ENCODE results near the gene AGBL4. TPM values are rescaled to one million over a fixed set of nuclear protein-coding genes. Genes with fewer than 3 reads are reported as not detected.

Gene AGBL4
- polyA plus RNA-seq, 4 donors, result 0.10 to 0.16 TPM; not detected in 2

DNA sequence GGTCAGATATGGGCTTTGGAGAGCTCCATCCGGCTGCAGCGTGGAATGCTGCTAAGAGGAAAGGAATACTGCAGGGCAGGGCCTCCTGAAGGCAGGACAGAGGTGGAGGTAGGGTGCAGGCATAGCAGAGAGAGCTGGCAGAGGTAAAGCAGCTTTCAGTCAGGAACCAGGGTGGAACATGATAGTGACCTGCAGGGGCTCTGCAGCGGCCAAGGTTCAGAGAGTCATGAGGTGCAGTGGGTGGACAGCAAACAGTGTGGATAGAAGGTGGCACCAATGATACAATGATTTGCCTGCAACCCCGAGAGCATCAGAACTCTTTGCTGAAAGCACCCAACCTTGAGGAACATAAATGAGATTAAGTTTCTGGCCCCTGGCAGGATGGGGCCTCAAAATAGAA, 1366.3 kb downstream of the AGBL4 start:
- no peaks in the 10 kb centered on the region for H3K9me3 ChIP-seq (ENCODE audit: control insufficient read depth in 2 of 2, insufficient read depth in 1 of 2, low read depth in 1 of 2, low read length in 1 of 2)
- H3K4me3 ChIP-seq (ENCODE audit: low read depth in 1 of 3, low read length in 3 of 3), result no peak overlapping the region
- peaks cover 0 to 2% (median 0%) of the 10 kb centered on the region in 3 donors for H3K27me3 ChIP-seq (ENCODE audit: control insufficient read depth in 3 of 3, insufficient read depth in 3 of 3, low read length in 3 of 3)
- H3K36me3 ChIP-seq (ENCODE audit: control insufficient read depth in 3 of 3, insufficient read depth in 2 of 3, low read depth in 1 of 3, low read length in 3 of 3), result no peaks in the 10 kb centered on the region
- FAIRE-seq (no peak), DNase-seq (no peak)
- no peaks in the 10 kb centered on the region for H3K4me1 ChIP-seq (ENCODE audit: control insufficient read depth in 3 of 3, insufficient read depth in 2 of 3, low read depth in 1 of 3, low read length in 2 of 3)
- no peak overlapping the region for H3K27ac ChIP-seq (ENCODE audit: low read depth in 1 of 3, low read length in 2 of 3)
- 75 to 84% (median 83%) methylated on average over 4 of the region's 4 CpGs for WGBS, 3 donors

- H3K27me3 ChIP-seq (ENCODE audit: control insufficient read depth in 3 of 3, insufficient read depth in 3 of 3, low read length in 3 of 3), result no peaks in the 10 kb centered on the region
- H3K36me3 ChIP-seq (ENCODE audit: control insufficient read depth in 3 of 3, insufficient read depth in 2 of 3, low read depth in 1 of 3, low read length in 3 of 3), result no peaks in the 10 kb centered on the region
- 82 to 85% (median 84%) methylated on average over 8 of the region's 8 CpGs for WGBS, 3 donors
- H3K9me3 ChIP-seq (ENCODE audit: control insufficient read depth in 2 of 2, insufficient read depth in 1 of 2, low read depth in 1 of 2, low read length in 1 of 2), result no peaks in the 10 kb centered on the region
- H3K4me1 ChIP-seq (ENCODE audit: control insufficient read depth in 3 of 3, insufficient read depth in 2 of 3, low read depth in 1 of 3, low read length in 2 of 3), result no peaks in the 10 kb centered on the region
- DNase-seq, result no peak
- no peak overlapping the region for H3K4me3 ChIP-seq (ENCODE audit: low read depth in 1 of 3, low read length in 3 of 3)
- no peak for FAIRE-seq
- H3K27ac ChIP-seq (ENCODE audit: low read depth in 1 of 3, low read length in 2 of 3), result no peak overlapping the region
Observed at GRCh38 chr1:48654606-48655210, 1369.0 kb downstream of the AGBL4 start.

DNA sequence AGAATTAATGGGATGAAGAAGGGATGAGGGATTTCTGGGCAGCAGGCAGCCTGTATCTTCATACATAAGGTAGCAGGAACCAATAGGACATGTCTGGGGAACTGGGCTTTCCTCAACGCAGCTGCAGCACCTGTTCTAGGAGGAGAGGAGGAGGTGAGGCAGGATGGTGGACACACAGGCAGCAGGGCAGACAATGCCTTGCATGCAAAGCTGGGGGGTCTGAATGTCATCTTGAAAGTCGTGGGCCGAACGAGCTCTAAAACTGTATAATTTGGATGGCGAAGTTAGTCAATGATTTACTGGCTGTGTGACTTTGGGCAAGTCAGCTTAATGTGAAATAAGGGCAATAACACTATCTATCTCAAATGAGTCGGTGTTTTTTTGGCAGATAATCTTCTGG, 1371.4 kb downstream of the AGBL4 start:
- FAIRE-seq, result no peak
- WGBS, 3 donors, result 40 to 75% (median 48%) methylated on average over 6 of the region's 6 CpGs
- no peaks in the 10 kb centered on the region for H3K36me3 ChIP-seq (ENCODE audit: control insufficient read depth in 3 of 3, insufficient read depth in 2 of 3, low read depth in 1 of 3, low read length in 3 of 3)

GRCh38 chr1:48649880-48650279, 1373.9 kb downstream of the AGBL4 start:
- peak; percentile 8 to 36 for DNase-seq
- H3K4me3 ChIP-seq (ENCODE audit: low read depth in 1 of 3, low read length in 3 of 3), result no peak overlapping the region
- no peaks in the 10 kb centered on the region for H3K9me3 ChIP-seq (ENCODE audit: control insufficient read depth in 2 of 2, insufficient read depth in 1 of 2, low read depth in 1 of 2, low read length in 1 of 2)
- no peak for FAIRE-seq
- no peaks in the 10 kb centered on the region for H3K36me3 ChIP-seq (ENCODE audit: control insufficient read depth in 3 of 3, insufficient read depth in 2 of 3, low read depth in 1 of 3, low read length in 3 of 3)
- H3K4me1 ChIP-seq (ENCODE audit: control insufficient read depth in 3 of 3, insufficient read depth in 2 of 3, low read depth in 1 of 3, low read length in 2 of 3), result no peaks in the 10 kb centered on the region
- WGBS, 3 donors, result 69 to 86% (median 78%) methylated on average over 3 of the region's 3 CpGs
- no peaks in the 10 kb centered on the region for H3K27me3 ChIP-seq (ENCODE audit: control insufficient read depth in 3 of 3, insufficient read depth in 3 of 3, low read length in 3 of 3)
- H3K27ac ChIP-seq (ENCODE audit: low read depth in 1 of 3, low read length in 2 of 3), result no peak overlapping the region

More for the DNA sequence above, 1371.4 kb downstream of the AGBL4 start:
- Histone ChIP-seq H3K27ac (ENCODE audit: low read depth in 1 of 3, low read length in 2 of 3) (no peak overlapping the region), H3K4me3 (ENCODE audit: low read depth in 1 of 3, low read length in 3 of 3) (no peak overlapping the region), H3K9me3 (ENCODE audit: control insufficient read depth in 2 of 2, insufficient read depth in 1 of 2, low read depth in 1 of 2, low read length in 1 of 2) (no peaks in the 10 kb centered on the region), H3K4me1 (ENCODE audit: control insufficient read depth in 3 of 3, insufficient read depth in 2 of 3, low read depth in 1 of 3, low read length in 2 of 3) (no peaks in the 10 kb centered on the region), H3K27me3 (ENCODE audit: control insufficient read depth in 3 of 3, insufficient read depth in 3 of 3, low read length in 3 of 3) (no peaks in the 10 kb centered on the region)
- no peak for DNase-seq

- Histone ChIP-seq H3K27ac (ENCODE audit: low read depth in 1 of 3, low read length in 2 of 3) (no peak overlapping the region), H3K36me3 (ENCODE audit: control insufficient read depth in 3 of 3, insufficient read depth in 2 of 3, low read depth in 1 of 3, low read length in 3 of 3) (no peaks in the 10 kb centered on the region), H3K27me3 (ENCODE audit: control insufficient read depth in 3 of 3, insufficient read depth in 3 of 3, low read length in 3 of 3) (peaks cover 0 to 6% (median 0%) of the 10 kb centered on the region in 3 donors), H3K9me3 (ENCODE audit: control insufficient read depth in 2 of 2, insufficient read depth in 1 of 2, low read depth in 1 of 2, low read length in 1 of 2) (no peaks in the 10 kb centered on the region), H3K4me1 (ENCODE audit: control insufficient read depth in 3 of 3, insufficient read depth in 2 of 3, low read depth in 1 of 3, low read length in 2 of 3) (no peaks in the 10 kb centered on the region), H3K4me3 (ENCODE audit: low read depth in 1 of 3, low read length in 3 of 3) (no peak overlapping the region)
- no peak for FAIRE-seq
- WGBS, 3 donors, result 66 to 80% (median 71%) methylated on average over 4 of the region's 4 CpGs
- no peak for DNase-seq
Observed at GRCh38 chr1:48645883-48646282, 1377.9 kb downstream of the AGBL4 start.

- Histone ChIP-seq H3K4me3 (ENCODE audit: low read depth in 1 of 3, low read length in 3 of 3) (no peak overlapping the region), H3K4me1 (ENCODE audit: control insufficient read depth in 3 of 3, insufficient read depth in 2 of 3, low read depth in 1 of 3, low read length in 2 of 3) (no peaks in the 10 kb centered on the region), H3K27me3 (ENCODE audit: control insufficient read depth in 3 of 3, insufficient read depth in 3 of 3, low read length in 3 of 3) (peaks cover 0 to 6% (median 0%) of the 10 kb centered on the region in 3 donors), H3K27ac (ENCODE audit: low read depth in 1 of 3, low read length in 2 of 3) (no peak overlapping the region), H3K9me3 (ENCODE audit: control insufficient read depth in 2 of 2, insufficient read depth in 1 of 2, low read depth in 1 of 2, low read length in 1 of 2) (no peaks in the 10 kb centered on the region), H3K36me3 (ENCODE audit: control insufficient read depth in 3 of 3, insufficient read depth in 2 of 3, low read depth in 1 of 3, low read length in 3 of 3) (no peaks in the 10 kb centered on the region)
- no peak for DNase-seq
- no peak for FAIRE-seq
- WGBS, 3 donors, result 48 to 67% (median 64%) methylated on average over 3 of the region's 3 CpGs
Observed at GRCh38 chr1:48644905-48645605, 1378.7 kb downstream of the AGBL4 start.

DNA sequence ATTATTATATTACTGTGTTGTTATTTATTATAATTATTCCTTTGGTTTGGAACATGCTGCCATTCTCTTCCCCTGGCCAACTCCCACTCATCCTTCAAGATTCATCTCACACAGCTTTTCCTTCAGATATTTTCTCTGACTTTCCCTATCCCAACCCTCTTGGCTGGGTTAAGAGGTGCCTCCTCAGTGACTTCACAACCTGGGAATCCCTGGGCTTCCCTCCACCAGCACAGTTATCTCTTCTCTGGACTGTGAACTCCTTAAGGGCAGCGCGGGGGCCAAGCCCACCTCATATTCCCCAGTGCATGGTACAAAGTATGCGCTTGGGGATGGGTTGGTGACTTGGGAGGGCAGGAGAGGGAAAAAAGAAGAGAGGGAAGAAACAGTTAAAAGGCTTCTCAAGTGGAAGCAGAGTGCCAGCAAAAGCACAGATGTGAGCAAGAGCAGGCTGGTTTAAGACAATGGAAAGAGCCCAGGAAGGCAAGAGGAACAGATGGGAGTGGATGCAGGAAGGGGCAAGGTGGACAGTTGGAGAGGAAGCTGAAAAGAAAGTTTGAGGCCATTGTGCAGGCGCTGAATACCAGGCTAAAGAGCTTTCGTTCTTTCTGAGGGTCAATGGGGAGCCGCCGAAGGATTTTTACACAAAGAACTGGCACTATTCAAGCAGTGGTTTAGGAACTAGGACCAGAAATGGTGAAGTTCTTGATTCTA, 1379.4 kb downstream of the AGBL4 start:
- FAIRE-seq, result no peak

DNA sequence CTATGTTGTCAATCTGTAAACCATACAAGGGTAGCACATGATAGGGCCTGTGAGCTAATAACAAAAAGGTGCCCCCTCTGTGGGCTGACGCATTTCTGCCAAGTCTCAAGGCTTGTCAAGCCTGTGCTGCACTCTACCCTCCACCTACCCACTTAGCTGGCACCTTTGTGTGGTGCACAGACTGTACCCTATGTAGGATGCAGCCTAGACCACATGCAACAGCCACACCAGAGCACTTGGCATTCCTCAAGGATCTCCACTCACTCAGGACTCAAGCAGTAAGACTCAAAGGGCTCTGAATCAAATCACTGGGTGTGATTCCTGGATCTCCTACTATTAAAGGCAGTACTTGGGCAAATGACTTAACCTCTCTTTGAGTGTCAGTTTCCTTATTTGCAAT, 1380.6 kb downstream of the AGBL4 start:
- DNase-seq (no peak), FAIRE-seq (no peak)
- no peak overlapping the region for H3K4me3 ChIP-seq (ENCODE audit: low read depth in 1 of 3, low read length in 3 of 3)
- peaks cover 0 to 6% (median 2%) of the 10 kb centered on the region in 3 donors for H3K27me3 ChIP-seq (ENCODE audit: control insufficient read depth in 3 of 3, insufficient read depth in 3 of 3, low read length in 3 of 3)
- no peak overlapping the region for H3K27ac ChIP-seq (ENCODE audit: low read depth in 1 of 3, low read length in 2 of 3)
- H3K9me3 ChIP-seq (ENCODE audit: control insufficient read depth in 2 of 2, insufficient read depth in 1 of 2, low read depth in 1 of 2, low read length in 1 of 2), result no peaks in the 10 kb centered on the region
- H3K4me1 ChIP-seq (ENCODE audit: control insufficient read depth in 3 of 3, insufficient read depth in 2 of 3, low read depth in 1 of 3, low read length in 2 of 3), result no peaks in the 10 kb centered on the region
- WGBS, 3 donors, result 83 to 96% (median 94%) methylated on average over 1 of the region's 1 CpG
- no peaks in the 10 kb centered on the region for H3K36me3 ChIP-seq (ENCODE audit: control insufficient read depth in 3 of 3, insufficient read depth in 2 of 3, low read depth in 1 of 3, low read length in 3 of 3)

More for the DNA sequence above, 1379.4 kb downstream of the AGBL4 start:
- Histone ChIP-seq H3K27me3 (ENCODE audit: control insufficient read depth in 3 of 3, insufficient read depth in 3 of 3, low read length in 3 of 3) (peaks cover 0 to 6% (median 0%) of the 10 kb centered on the region in 3 donors), H3K9me3 (ENCODE audit: control insufficient read depth in 2 of 2, insufficient read depth in 1 of 2, low read depth in 1 of 2, low read length in 1 of 2) (no peaks in the 10 kb centered on the region), H3K36me3 (ENCODE audit: control insufficient read depth in 3 of 3, insufficient read depth in 2 of 3, low read depth in 1 of 3, low read length in 3 of 3) (no peaks in the 10 kb centered on the region), H3K4me1 (ENCODE audit: control insufficient read depth in 3 of 3, insufficient read depth in 2 of 3, low read depth in 1 of 3, low read length in 2 of 3) (no peaks in the 10 kb centered on the region), H3K27ac (ENCODE audit: low read depth in 1 of 3, low read length in 2 of 3) (no peak overlapping the region), H3K4me3 (ENCODE audit: low read depth in 1 of 3, low read length in 3 of 3) (no peak overlapping the region)
- 71 to 83% (median 83%) methylated on average over 7 of the region's 7 CpGs for WGBS, 3 donors
- DNase-seq, result no peak
